ENCODE results near the gene PARL. TPM values are rescaled to one million over a fixed set of nuclear protein-coding genes. Genes with fewer than 3 reads are reported as not detected.

The PARL gene
- total RNA-seq, 2 experiments from 2014 or later = 47.6 to 49.0 TPM

DNA sequence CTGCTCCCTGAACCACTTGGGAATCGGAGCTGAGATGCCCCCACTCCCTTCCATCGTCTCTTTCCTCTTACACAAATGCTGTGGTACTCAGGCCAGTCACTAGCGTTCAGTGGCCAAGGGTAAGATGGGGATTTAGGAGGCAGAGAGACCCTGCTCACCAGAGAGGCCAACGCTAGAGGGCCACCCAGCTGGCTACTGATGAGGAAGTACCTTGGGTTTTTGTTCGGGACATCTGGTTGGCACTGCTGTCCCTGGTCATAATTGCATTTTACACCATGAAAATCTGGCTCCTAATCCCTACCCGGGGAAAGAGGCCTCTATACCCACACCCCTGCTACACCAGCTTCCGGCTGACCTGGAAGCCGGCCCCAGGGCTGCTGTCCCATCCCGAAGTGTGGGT, 67.0 kb downstream of the PARL start:
- CTCF ChIA-PET = no interaction called here

DNA sequence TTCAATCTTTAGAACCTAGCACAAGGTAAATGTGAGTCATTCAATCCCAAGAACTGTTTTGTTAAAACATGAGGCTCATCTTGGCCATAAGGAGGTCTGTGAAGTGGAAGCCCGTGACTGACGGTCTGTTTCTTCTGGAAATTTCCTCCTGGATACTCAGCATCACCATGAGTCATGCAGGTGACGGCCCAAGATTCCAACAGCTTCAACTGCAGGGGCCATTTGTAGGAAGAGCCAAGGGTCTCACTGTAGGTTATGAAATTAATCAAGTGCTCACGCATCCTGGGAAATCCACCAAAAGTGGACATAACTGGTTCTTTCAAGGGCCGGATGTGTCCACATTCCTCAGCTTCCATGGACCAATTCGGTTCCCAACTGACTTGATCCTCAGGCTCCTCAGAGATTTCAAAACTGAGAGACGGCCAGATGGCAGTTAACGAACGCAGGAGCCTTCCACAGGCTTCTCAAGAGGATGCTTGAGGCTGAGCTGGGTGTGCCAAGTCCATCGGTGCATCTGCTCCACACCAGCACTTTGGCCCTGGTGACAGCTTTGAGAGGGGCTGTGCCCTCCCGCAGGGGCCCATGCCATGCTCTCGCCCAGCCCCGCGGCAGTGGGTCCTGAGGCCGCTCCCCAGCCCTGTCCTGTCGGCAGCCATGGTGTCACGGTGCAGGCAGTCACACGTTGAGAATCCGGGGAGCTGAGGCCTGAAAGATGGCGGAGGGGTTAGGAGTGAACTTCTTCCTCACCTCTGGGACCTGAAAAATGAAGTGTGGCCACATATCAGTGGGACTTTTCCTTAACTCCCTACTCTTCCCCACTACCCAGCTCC, 67.8 kb downstream of the PARL start:
- peaks cover 9% of the 10 kb centered on the region for H3K36me3 Mint-ChIP-seq (ENCODE audit: low read depth)
- CTCF ChIA-PET = interaction anchor here (0.6 to 1.6 kb wide), 2 partner anchors 68 to 342 kb away, joined by 3 to 11 read pairs; partner anchors contain the start of gene PARL
- no peak for DNase-seq
- no peaks in the 10 kb centered on the region for H3K9me3 Mint-ChIP-seq
- POLR2A ChIA-PET = interaction anchor here (1.0 to 2.2 kb wide), 3 partner anchors 11 to 68 kb away, joined by 3 to 7 read pairs (median 3); partner anchors contain the start of gene PARL
- H3K27ac Mint-ChIP-seq = no peak overlapping the region
- peaks cover 22% of the 10 kb centered on the region for H3K4me1 Mint-ChIP-seq
- H3K4me3 Mint-ChIP-seq = no peak overlapping the region
- no peaks in the 10 kb centered on the region for H3K27me3 Mint-ChIP-seq

More for the DNA sequence above, 67.0 kb downstream of the PARL start:
- DNase-seq = no peak
- H3K4me3 Mint-ChIP-seq = no peak overlapping the region
- H3K27ac Mint-ChIP-seq = no peak overlapping the region
- H3K27me3 Mint-ChIP-seq = no peaks in the 10 kb centered on the region
- peaks cover 2% of the 10 kb centered on the region for H3K36me3 Mint-ChIP-seq (ENCODE audit: low read depth)
- peaks cover 22% of the 10 kb centered on the region for H3K4me1 Mint-ChIP-seq
- H3K9me3 Mint-ChIP-seq = no peaks in the 10 kb centered on the region
- POLR2A ChIA-PET = interaction anchor here (1.2 kb wide), 1 partner anchor 12 kb away, joined by 3 read pairs; no protein-coding TSS in a partner anchor

DNA sequence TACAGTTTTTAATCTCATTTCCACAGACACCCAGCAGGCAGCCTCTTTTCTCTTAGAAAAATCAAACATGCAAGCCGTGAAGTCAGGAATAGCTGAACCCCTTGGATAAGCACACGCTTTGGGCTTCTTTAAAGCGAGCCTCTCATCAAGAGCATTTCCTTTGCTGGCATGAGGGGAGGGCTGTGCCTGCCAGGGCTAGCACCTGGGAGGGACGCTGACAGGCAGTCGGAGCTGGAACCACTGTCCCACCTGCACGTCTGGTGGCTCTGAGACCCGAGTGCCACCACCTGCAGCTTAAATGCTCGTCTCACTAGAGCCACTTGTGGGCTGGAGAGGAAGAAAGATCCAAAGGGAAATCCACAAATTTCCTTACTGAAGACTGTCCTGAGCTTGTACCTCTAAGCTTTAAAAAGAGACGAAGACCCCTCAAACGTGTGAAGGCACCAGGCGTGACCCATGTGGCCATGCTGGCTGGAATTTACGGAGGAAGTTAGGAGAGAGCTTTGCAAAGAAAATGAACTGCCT, 68.7 kb downstream of the PARL start:
- peak overlapping the region; percentile 75 for H3K27ac Mint-ChIP-seq
- H3K4me1 Mint-ChIP-seq = peaks cover 22% of the 10 kb centered on the region
- H3K27me3 Mint-ChIP-seq = no peaks in the 10 kb centered on the region
- no peak overlapping the region for H3K4me3 Mint-ChIP-seq
- peaks cover 18% of the 10 kb centered on the region for H3K36me3 Mint-ChIP-seq (ENCODE audit: low read depth)
- CTCF ChIA-PET = interaction anchor here (1.4 to 1.6 kb wide), 3 partner anchors 49 to 80 kb away, joined by 3 to 11 read pairs (median 4); partner anchors contain the start of gene PARL
- POLR2A ChIA-PET = interaction anchor here (1.0 to 2.2 kb wide), 5 partner anchors 8 to 68 kb away, joined by 3 to 8 read pairs (median 6); partner anchors contain the start of genes MAP6D1 and PARL
- no peak for DNase-seq
- H3K9me3 Mint-ChIP-seq = no peaks in the 10 kb centered on the region

DNA sequence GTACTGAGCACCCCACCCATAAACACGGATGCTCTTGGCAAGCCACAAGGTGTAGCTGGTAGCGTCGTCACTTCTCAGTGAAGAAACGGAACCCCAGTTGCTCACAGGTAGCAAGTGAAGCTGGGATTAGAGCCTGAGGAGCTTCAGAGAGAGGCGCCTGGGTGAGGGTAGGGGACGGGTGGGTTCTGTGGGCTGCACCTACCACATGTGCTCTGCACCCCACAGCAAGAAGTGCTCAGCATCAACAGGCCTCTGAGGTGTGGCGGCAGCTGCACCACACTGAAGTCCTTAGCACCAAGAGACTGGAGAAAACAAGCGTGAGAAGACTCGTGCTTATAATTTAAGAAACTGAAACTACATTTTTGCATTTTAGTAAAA, 69.1 kb downstream of the PARL start:
- Mint-ChIP-seq H3K36me3 (ENCODE audit: low read depth) (peaks cover 20% of the 10 kb centered on the region), H3K4me3 (no peak overlapping the region), H3K4me1 (peaks cover 22% of the 10 kb centered on the region), H3K27me3 (no peaks in the 10 kb centered on the region), H3K27ac (peak overlapping the region; percentile 75), H3K9me3 (no peaks in the 10 kb centered on the region)
- CTCF ChIA-PET = interaction anchor here (1.4 to 1.6 kb wide), 3 partner anchors 49 to 80 kb away, joined by 3 to 11 read pairs (median 4); partner anchors contain the start of gene PARL
- DNase-seq = peak; percentile 18
- POLR2A ChIA-PET = interaction anchor here (1.0 to 2.2 kb wide), 5 partner anchors 8 to 69 kb away, joined by 3 to 8 read pairs (median 6); partner anchors contain the start of genes MAP6D1 and PARL

DNA sequence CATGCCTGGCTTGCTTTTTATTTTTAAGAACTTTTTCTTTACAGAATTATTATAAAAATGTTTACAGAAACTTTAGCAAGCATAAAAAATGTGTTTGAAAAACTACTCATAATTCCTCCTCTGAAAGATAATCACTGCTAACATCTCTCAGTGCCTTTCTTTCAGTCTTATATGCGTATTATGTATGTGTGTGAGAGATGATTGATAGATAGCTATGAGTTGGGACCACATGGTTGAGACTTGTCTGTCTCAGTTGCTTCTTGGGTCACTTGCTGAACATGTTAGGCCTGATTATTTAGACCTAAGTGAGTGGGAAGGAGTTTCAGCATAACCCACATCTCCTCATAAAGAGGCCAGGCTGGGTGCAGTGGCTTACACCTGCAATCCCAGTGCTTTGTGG, 70.4 kb downstream of the PARL start:
- H3K36me3 Mint-ChIP-seq (ENCODE audit: low read depth) = peaks cover 31% of the 10 kb centered on the region
- ChIA-PET POLR2A (interaction anchor here (1.7 kb wide), 1 partner anchor 8 kb away, joined by 8 read pairs; no protein-coding TSS in a partner anchor), CTCF (interaction anchor here (0.6 kb wide), 2 partner anchors 19 to 48 kb away, joined by 3 read pairs; no protein-coding TSS in a partner anchor)
- no peak overlapping the region for H3K27ac Mint-ChIP-seq
- H3K27me3 Mint-ChIP-seq = no peaks in the 10 kb centered on the region
- H3K4me1 Mint-ChIP-seq = peaks cover 22% of the 10 kb centered on the region
- H3K9me3 Mint-ChIP-seq = no peaks in the 10 kb centered on the region
- no peak overlapping the region for H3K4me3 Mint-ChIP-seq
- DNase-seq = no peak

DNA sequence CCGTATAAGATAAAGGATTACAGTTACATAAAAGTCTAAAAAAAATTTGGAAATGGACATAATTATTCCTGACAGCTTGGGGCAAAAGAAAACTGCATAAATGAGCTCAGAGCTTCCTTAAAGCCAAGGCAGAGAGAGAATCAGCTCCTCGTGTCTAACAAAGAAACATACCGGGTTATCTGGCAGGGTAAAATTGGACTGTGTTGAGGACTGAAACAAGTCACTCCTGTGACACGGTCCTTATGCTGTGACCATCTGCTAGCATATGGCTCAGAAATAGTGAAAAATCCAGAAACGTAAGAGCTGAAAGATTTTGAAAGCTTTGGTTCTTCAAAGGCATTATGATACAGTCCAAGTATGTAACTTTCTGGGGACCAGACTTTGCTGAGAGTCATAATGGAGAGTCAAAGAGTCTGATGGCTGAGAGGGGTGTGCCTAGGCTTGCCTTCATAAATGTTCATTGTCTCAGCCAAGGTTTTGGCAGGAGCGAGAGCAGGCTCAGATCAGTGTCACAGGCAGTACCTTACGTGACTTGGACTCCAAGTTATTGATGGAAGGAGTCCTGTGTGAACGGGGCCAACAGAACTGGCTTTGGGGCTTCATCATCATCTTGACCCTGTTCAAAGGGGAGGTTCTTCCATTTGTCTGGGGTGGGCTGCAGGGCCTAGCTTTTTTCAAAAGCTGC, 71.8 kb downstream of the PARL start:
- Mint-ChIP-seq H3K27ac (peak overlapping the region; percentile 15), H3K4me1 (peaks cover 22% of the 10 kb centered on the region), H3K27me3 (no peaks in the 10 kb centered on the region), H3K4me3 (no peak overlapping the region), H3K9me3 (no peaks in the 10 kb centered on the region), H3K36me3 (ENCODE audit: low read depth) (peaks cover 42% of the 10 kb centered on the region)
- CTCF ChIA-PET = interaction anchor here (1.2 kb wide), 1 partner anchor 71 kb away, joined by 3 read pairs; the partner anchor contains the start of gene PARL
- DNase-seq = no peak
- POLR2A ChIA-PET = no interaction called here

DNA sequence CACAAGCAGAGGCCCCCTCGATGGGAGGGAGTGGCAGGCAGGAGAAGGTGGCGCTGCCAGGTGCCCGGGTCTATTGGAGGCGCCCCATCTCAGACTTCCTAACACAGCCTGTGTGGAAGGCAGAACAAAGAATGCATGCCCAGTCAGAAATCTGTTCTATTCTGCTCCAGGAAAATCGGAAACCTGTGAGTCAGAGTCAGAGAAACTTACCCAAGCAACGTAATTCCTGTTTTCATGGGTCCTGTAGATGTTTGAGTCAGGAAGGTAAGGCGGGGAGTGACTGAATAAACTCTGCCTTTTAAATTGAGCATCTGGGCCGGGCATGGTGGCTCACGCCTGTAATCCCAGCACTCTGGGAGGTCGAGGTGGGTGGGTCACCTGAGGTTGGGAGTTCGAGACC, 73.0 kb downstream of the PARL start:
- Mint-ChIP-seq H3K4me1 (peaks cover 21% of the 10 kb centered on the region), H3K4me3 (no peak overlapping the region), H3K27me3 (no peaks in the 10 kb centered on the region), H3K36me3 (ENCODE audit: low read depth) (peaks cover 54% of the 10 kb centered on the region), H3K27ac (no peak overlapping the region), H3K9me3 (no peaks in the 10 kb centered on the region)
- no peak for DNase-seq
- CTCF ChIA-PET = no interaction called here
- POLR2A ChIA-PET = no interaction called here

DNA sequence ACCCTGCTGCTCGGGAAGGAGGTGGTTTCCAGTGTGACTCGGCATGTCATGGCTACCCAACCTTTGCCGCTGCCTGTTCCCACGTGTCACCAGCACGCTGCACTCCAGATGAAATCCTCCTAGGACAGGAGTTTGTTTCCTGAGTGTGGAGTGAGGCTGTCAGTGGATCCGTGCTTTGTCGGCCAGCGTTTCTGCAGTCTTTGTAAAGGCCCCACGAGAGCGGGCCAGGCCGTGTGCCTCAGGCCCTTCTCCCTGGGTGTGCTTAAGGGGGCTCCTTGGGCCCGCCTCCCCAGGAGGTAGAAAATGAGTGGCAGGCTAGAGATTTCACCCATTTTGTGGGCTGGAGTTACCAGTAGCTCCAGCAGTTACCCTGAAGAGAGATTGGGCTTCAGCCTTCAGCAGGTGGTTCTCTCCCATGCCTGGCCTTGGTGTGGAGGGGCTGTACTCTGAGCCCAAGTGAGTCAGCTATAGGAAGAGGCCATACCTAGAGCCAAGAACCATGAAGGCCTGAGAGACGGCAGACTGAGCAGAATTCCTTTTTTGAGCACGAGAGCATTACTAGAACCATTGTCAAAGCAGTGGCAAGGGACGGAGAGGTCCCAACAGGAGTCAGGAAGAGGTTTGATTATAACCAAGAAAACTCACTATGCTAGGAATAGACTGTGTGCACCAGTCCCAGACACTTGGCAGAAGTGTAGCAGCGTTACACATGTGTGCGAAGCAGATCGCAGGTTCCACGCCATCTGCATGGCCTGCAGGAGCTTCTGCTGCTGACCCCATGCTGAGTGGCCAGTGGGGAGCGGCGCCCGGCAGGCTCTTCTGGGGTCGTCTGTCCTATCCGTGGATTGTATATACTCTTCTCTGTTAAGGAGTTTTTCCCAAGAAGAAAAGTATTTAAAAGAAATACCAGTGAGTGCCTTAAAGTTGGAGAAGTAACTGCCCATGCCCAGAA, 73.8 kb downstream of the PARL start:
- POLR2A ChIA-PET = no interaction called here
- no peak for DNase-seq
- Mint-ChIP-seq H3K36me3 (ENCODE audit: low read depth) (peaks cover 59% of the 10 kb centered on the region), H3K4me3 (no peak overlapping the region), H3K27ac (no peak overlapping the region), H3K27me3 (no peaks in the 10 kb centered on the region), H3K9me3 (no peaks in the 10 kb centered on the region), H3K4me1 (peaks cover 14% of the 10 kb centered on the region)
- CTCF ChIA-PET = no interaction called here

DNA sequence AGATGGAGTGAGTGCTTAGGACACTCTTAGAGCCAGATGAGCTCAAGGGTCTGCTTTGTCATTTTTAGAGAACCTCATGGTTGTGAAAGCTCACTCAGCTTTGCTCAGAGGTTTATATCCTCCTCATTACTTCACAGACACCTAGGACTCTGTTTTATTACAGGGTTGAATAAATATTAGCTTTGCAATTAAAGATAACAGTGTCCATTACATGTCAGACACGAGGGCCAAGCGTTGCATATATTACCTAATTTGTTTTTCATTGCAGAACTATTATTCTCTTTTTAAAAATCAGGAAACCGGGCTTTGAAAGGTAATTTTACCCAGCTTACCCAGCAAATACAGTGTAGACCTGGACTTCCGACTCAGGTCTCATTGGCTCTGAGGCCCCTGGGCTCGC, 75.4 kb downstream of the PARL start:
- no peak overlapping the region for H3K27ac Mint-ChIP-seq
- DNase-seq = no peak
- peaks cover 1% of the 10 kb centered on the region for H3K4me1 Mint-ChIP-seq
- no peaks in the 10 kb centered on the region for H3K27me3 Mint-ChIP-seq
- no peaks in the 10 kb centered on the region for H3K9me3 Mint-ChIP-seq
- ChIA-PET POLR2A (no interaction called here), CTCF (no interaction called here)
- peaks cover 66% of the 10 kb centered on the region for H3K36me3 Mint-ChIP-seq (ENCODE audit: low read depth)
- H3K4me3 Mint-ChIP-seq = no peak overlapping the region

DNA sequence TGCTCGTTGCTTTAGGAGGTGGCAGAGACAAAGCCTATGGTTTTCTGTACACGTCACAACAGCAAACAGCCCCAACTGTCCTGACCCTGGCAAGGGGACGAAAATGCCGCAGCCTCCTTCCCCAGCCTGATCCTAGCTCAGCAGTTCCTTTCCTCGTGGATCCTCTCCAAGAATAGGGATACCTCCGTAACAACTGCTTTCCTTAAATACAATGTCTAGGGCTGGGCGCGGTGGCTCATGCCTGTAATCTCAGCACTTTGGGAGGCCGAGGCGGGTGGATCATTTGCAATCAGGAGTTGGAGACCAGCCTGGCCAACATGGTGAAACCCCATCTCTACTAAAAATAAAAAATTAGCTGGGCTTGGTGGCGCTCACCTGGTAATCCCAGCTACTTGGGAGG, 76.3 kb downstream of the PARL start:
- CTCF ChIA-PET = no interaction called here
- no peak overlapping the region for H3K4me3 Mint-ChIP-seq
- H3K36me3 Mint-ChIP-seq (ENCODE audit: low read depth) = peaks cover 76% of the 10 kb centered on the region
- no peaks in the 10 kb centered on the region for H3K27me3 Mint-ChIP-seq
- H3K4me1 Mint-ChIP-seq = no peaks in the 10 kb centered on the region
- POLR2A ChIA-PET = no interaction called here
- no peak for DNase-seq
- H3K9me3 Mint-ChIP-seq = no peaks in the 10 kb centered on the region
- no peak overlapping the region for H3K27ac Mint-ChIP-seq

DNA sequence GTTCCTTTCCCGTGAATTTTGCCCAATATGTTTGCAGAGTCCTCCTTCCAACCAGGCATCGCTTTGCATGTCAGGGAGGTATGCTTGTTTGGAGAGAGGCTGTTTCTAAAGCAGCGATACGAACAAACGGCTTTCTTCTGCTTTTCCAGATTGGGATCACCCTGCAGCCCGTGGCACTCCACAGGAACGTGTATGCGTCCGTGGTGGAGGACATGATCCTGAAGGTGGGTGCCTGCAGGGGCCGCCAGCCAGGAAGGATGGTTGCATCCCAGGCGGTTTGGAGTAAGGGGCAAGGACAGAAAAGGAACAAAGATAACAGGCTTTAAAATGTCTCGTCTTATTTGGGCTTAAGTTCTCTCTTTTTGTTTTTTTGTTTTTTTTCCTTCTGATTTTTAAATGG, 76.8 kb downstream of the PARL start:
- Mint-ChIP-seq H3K9me3 (no peaks in the 10 kb centered on the region), H3K27me3 (no peaks in the 10 kb centered on the region), H3K27ac (no peak overlapping the region), H3K36me3 (ENCODE audit: low read depth) (peaks cover 79% of the 10 kb centered on the region), H3K4me1 (no peaks in the 10 kb centered on the region), H3K4me3 (no peak overlapping the region)
- DNase-seq = no peak
- POLR2A ChIA-PET = interaction anchor here (0.9 kb wide), 1 partner anchor 13 kb away, joined by 3 read pairs; no protein-coding TSS in a partner anchor
- CTCF ChIA-PET = no interaction called here

DNA sequence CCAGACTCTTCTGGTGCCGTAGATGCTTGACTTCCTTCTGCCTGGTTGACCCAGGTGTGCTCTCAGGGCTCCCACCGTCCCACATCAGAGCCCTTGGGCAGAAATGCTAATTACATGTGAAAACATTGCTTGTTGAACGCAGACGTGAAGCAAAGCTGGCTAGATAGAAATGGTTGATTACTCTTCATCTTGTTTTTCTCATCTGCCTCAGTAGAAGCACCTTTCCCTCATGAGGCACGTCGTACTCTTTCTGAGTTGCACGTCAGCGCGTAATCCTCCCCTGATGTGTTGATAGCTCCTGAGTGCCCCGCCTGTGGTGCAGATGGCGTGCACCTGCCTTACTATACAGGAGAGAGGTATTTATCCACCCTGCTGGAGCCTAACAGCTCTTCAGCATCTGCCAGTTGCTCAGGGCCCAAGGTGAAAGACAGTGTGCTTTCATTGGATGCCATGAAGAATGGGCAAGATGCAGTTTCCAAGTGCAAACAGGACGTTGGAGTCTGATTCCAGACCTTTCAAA, 77.4 kb downstream of the PARL start:
- peaks cover 78% of the 10 kb centered on the region for H3K36me3 Mint-ChIP-seq (ENCODE audit: low read depth)
- ChIA-PET POLR2A (interaction anchor here (0.9 to 1.9 kb wide), 2 partner anchors 8 to 13 kb away, joined by 3 to 8 read pairs; no protein-coding TSS in a partner anchor), CTCF (no interaction called here)
- H3K9me3 Mint-ChIP-seq = no peaks in the 10 kb centered on the region
- H3K27me3 Mint-ChIP-seq = no peaks in the 10 kb centered on the region
- no peaks in the 10 kb centered on the region for H3K4me1 Mint-ChIP-seq
- no peak overlapping the region for H3K4me3 Mint-ChIP-seq
- no peak overlapping the region for H3K27ac Mint-ChIP-seq
- DNase-seq = no peak

Measured in activated CD4-positive, alpha-beta memory T cell treated with anti-CD3 and anti-CD28 coated beads, Interleukin-2, amount 10 ng/mL, durations not matched to agents 7 days and 5 days (primary cell).